GM21381 (cell line): ENCODE data around the gene GALNT2.

Experiments
- ATAC-seq: cut with Tn5 transposase; IDR thresholded peaks from one replicate; pipeline ENCODE4 v1.9.1; 2021; ENCODE audit warnings: mild to moderate bottlenecking, moderate library complexity; ENCODE audit not compliant: unreplicated experiment

GALNT2 gene

GRCh38 chr1:230270559-230271281 lies 203.7 kb downstream of the GALNT2 start:
- peak; percentile 71 for ATAC-seq

GRCh38 chr1:230271300-230272035 lies 204.4 kb downstream of the GALNT2 start:
- ATAC-seq = no peak

- ATAC-seq = no peak
Observed at GRCh38 chr1:230272557-230272956, 205.5 kb downstream of the GALNT2 start.

DNA sequence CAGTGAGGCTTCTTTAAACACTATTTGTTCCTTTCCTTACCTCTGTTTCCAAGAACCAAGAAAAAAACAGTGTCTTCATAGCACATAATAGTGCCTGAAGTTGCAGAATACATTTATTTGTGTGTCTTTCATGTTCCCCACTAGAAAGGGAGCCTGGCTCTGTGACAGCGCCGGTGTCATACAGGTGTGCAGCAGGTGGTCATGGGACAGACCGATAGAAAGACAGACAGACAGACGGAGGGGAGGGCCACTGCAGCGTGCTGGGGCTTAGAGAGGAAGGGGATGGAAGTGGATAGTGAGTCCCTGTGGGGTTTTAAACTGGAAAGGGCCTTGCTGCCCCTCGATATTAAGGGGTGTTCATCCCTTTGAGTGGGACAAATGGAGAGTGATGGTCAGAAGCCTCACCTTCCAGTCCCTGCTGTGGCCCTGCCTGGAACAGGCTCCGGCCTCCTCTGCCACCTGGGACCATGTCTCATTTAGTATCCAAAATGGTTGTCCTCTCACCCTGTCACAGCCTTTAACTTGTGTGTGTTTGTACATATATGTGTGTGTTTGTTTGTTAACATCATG lies 206.2 kb downstream of the GALNT2 start:
- no peak for ATAC-seq

DNA sequence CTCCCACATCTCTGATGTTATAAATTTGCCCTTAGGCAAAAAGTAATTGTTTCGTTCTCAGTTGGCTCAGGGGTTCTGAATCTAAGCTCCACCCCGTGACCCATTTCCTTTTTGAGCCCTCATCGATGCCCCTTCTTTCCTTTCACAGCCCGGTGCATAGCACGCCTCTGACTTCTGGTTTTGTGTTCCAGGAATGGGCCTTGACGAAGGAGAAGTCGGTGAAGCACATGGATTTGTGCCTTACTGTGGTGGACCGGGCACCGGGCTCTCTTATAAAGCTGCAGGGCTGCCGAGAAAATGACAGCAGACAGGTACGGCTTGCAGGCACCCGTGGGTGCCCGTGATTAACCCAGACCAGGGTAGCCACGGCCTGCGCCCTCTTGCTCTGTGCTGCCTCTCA lies 207.2 kb downstream of the GALNT2 start:
- ATAC-seq = no peak

GRCh38 chr1:230276401-230276800 lies 209.4 kb downstream of the GALNT2 start:
- no peak for ATAC-seq

DNA sequence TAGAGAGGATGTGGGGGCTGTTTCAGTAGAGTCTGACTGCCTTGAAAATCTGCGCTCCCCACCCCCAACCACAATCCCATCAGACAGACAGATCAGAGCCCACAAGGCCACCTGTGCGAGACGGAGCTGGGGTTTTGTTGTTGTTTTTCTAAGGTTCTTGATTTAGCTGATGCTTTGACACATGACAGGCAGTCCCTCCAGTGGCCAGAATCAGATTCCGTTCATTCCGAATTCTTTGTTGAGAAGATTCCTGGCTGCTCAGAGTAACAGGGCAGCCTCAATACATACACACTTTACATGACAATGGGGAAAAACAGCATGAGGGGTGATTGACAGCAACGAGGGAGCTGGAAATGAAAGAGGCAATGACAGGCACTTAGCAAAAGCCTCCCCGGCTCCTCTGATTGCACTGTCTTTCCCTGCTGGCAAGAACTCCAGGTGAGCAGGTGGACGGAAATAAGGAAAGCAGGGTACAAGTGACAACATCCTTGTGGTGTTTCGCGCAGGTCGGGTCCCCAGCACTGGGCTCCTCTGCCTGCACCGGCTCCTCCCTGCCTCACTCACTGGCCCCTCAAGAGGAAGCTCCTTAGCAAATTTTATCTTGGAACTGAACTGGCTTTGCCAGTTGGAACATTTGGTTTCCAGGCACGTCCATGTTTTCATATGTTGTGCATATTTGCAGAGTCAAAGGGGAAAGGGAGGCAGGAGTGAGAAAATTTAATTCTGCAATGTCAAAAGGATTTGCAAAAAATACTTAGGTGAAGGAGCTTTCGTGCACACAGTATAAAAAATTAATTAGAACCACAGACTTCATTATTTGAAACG lies 210.4 kb downstream of the GALNT2 start:
- no peak for ATAC-seq

GRCh38 chr1:230278376-230278775 lies 211.3 kb downstream of the GALNT2 start:
- no peak for ATAC-seq

- no peak for ATAC-seq
Observed at GRCh38 chr1:230278871-230279582, 212.0 kb downstream of the GALNT2 start.

DNA sequence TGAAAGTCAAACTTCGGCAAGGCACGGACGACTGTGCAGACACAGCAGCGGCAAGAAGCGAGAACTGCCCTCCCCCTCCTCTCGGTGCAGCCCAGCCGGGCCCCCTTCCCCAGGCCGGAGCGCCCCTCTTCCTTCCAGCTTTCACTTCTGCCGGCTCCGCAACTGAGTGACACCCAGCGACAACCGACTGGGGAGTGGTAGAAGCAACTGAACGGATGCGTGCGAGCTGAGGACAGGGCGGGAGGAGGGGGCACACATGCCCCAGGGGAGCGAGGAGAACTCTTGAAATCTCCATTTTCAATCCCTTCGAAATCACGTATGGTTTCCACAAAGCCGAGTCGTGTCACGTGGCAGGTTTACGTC lies 212.5 kb downstream of the GALNT2 start:
- no peak for ATAC-seq

- no peak for ATAC-seq
Observed at GRCh38 chr1:230280054-230280795, 213.2 kb downstream of the GALNT2 start.

- ATAC-seq = no peak
Observed at GRCh38 chr1:230280906-230281413, 213.9 kb downstream of the GALNT2 start.

DNA sequence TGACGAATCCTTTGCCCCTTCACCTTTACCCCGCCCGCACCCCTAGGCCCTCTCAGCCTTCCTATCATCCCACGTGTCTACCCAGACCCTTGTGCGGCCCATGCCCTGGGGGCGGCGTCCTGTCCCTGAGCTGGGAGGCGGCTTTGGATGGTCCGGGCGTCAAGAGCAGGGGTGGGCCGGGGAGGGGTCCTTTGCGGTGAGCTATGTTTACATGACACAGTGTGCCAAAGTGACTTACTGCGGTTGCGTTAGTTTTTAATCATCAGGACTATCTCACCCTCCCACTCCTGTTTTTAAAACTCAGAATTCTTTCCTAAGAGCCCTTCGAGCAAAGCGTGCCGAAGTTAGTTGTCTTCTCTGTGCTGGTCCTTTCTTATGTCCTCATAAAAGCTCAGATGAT lies 214.5 kb downstream of the GALNT2 start:
- no peak for ATAC-seq

- no peak for ATAC-seq
Observed at GRCh38 chr1:230282157-230282556, 215.1 kb downstream of the GALNT2 start.

- ATAC-seq = no peak
Observed at GRCh38 chr1:230283678-230284077, 216.6 kb downstream of the GALNT2 start.

DNA sequence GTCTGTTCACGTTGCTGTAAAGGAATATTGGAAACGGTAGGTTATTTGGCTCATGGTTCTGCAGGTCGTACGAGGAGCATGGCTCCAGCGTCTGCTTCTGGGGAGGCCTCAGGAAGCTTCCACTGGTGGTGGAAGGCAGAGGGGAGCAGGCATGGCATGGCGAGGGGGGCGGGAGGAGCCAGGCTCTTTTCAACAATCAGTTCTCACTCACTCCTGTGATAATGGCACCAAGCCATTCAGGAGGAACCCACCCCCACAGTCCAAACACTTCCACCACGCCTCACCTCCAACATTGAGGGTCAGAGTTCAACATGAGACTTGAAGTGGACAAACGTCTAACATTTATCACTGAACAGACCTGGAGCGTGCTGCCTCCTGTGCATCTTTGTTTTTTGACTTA lies 217.9 kb downstream of the GALNT2 start:
- ATAC-seq = no peak

DNA sequence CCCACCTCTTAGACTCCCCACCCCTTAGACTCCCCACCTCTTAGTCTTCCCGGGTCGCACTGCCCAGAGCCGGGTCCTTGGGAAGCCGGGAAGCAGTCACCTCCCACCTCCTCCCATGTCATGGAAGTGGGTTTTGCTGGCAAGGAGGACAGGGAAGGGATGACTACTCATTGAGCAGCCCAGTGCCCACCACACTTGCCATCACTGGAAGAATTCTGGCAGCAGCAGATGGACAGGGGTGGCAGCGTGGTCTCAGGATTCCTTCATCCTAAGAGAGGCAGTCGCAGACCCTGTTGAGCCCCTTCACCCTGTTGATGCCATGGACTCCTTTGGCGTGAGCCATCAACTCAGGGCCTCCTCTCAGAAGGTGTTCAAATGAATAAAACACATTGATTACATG lies 218.3 kb downstream of the GALNT2 start:
- no peak for ATAC-seq

DNA sequence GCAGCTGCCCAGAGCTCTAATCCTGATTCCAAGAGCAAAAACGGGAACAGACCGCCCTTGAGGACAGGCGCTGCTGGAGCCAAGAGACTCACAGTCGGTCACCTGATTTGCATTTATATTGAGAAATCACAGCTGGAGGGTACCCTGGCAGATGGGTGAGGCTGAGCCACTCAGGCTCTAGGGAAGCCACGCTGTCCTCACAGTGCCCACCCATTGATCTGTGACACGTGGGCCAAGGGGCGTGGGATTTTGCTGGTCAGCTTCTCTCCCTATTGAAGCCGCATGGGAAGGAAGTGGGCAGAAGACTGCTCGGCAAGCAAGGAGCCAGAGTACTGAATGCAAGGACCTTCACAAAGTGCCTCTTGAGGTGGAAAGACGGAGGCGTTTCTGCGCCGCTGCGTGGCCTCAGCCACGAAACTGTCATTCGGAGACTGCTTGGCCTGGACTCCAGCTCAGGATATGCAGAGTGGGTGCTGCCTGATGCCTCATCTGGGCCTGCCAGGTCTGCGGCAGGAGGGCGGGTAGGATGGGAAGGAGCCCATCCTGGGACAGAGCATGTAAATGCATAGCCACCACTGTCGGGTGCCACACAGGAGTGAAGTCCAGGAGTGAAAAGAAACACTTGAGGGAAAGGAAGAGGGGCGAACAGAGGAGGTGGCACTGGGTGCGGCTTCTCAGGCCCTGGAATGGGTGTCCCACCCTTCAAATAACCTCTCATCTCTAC lies 219.3 kb downstream of the GALNT2 start:
- no peak for ATAC-seq

DNA sequence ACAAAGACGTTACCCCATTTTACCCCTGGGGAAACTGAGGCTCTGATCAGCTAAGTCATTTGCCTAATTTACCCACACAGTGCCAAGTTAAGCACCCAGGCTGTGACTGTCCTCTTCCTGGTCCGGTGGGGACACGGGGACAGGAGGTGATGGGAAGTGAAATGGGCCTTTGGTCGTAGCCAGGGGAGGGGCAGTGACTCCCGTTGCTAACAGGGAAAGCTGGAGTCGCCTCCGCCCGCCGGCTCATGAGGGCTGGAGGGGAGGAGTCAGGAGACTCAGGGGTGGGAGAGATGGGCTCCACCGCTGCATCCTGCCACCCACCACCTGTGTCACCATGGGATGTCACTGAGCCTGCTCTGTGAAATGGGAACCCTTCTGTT lies 219.8 kb downstream of the GALNT2 start:
- ATAC-seq = no peak
